ENCODE results near the gene SPEG. TPM values are rescaled to one million over a fixed set of nuclear protein-coding genes. Genes with fewer than 3 reads are reported as not detected.

The SPEG gene
- total and polyA plus RNA-seq, 2 of the 8 experiments (the other 6 are each of a cell fraction or from before 2014, with no cell fraction given): 19.9 to 32.0 TPM

DNA sequence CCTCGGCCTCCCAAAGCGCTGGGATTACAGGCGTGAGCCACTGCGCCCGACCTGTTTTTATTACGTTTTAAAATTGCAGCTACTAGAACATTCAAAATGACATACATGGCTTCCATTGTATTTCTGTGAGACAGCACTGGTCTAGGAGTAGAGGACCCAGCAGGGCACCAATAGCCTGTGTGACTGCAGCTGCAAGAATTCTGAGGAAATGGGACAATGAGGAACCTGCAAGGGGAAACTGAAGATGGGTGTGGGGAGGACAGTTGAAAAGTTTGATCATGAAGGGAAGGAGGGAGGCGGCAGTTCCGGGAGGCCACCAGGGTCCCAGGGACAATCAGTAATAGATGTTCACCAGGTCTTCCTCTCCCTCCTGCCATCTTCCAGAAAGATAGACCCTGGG, 33.0 kb upstream of the SPEG start:
- H2BK12ac ChIP-seq (ENCODE audit: low read depth, low read length): no peak overlapping the region
- DNase-seq (ENCODE audit: low read depth in 1 of 2, low spot score in 2 of 2) (no peak), FAIRE-seq (no peak)
- H2BK15ac ChIP-seq (ENCODE audit: low read length): no peak overlapping the region
- no peak overlapping the region for H3K27ac ChIP-seq (ENCODE audit: low read depth, low read length)
- H3K23me2 ChIP-seq (ENCODE audit: low read depth, low read length): no peaks in the 10 kb centered on the region
- no peak overlapping the region for H4K91ac ChIP-seq (replicated peaks; ENCODE audit: insufficient read length, low read length)
- no peaks in the 10 kb centered on the region for H3K36me3 ChIP-seq (ENCODE audit: control insufficient read depth in 2 of 4, insufficient read depth in 4 of 4, low read length in 3 of 4)
- H3K56ac ChIP-seq (replicated peaks; ENCODE audit: insufficient read length, low read depth, low read length): no peak overlapping the region
- no peak overlapping the region for H2AFZ ChIP-seq (ENCODE audit: low read length)
- WGBS, 2 experiments (ENCODE audit: extremely low coverage in 1 of 2, insufficient coverage in 1 of 2, insufficient read length in 1 of 2, insufficient replicate concordance in 2 of 2, low coverage in 1 of 2, low lambda C conversion rate in 2 of 2, missing lambda C conversion rate in 1 of 2): 89% methylated on average over 8 of the region's 8 CpGs; no CpG with 5 or more reads in 1 of the 2 experiments
- no peak for TF ChIP-seq CEBPB (IDR thresholded peaks at IDR 0.05; ENCODE audit: low read depth, low read length)
- TF ChIP-seq, protein P1, sequence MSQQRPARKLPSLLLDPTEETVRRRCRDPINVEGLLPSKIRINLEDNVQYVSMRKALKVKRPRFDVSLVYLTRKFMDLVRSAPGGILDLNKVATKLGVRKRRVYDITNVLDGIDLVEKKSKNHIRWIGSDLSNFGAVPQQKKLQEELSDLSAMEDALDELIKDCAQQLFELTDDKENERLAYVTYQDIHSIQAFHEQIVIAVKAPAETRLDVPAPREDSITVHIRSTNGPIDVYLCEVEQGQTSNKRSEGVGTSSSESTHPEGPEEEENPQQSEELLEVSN (IDR thresholded peaks at IDR 0.05): no peak
- TF ChIP-seq, protein P2, sequence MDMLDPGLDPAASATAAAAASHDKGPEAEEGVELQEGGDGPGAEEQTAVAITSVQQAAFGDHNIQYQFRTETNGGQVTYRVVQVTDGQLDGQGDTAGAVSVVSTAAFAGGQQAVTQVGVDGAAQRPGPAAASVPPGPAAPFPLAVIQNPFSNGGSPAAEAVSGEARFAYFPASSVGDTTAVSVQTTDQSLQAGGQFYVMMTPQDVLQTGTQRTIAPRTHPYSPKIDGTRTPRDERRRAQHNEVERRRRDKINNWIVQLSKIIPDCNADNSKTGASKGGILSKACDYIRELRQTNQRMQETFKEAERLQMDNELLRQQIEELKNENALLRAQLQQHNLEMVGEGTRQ (IDR thresholded peaks at IDR 0.05; ENCODE audit: low read length): no peak
- no peak for TF ChIP-seq TCF12 (IDR thresholded peaks at IDR 0.05; ENCODE audit: low read depth, low read length)
- TF ChIP-seq CTBP2 (IDR thresholded peaks at IDR 0.05; ENCODE audit: borderline replicate concordance, insufficient read depth, insufficient read length, low read length): no peak
- TF ChIP-seq KDM4A (IDR thresholded peaks at IDR 0.05; ENCODE audit: low read depth, low read length, severe bottlenecking): no peak
- TF ChIP-seq SIN3A (conservative IDR thresholded peaks at IDR 0.05 in 1 of 2, IDR thresholded peaks at IDR 0.05 in 1 of 2; ENCODE audit: low read depth in 1 of 2, low read length in 2 of 2): no peak
- no peak for TF ChIP-seq POLR2AphosphoS5 (IDR thresholded peaks at IDR 0.05; ENCODE audit: low read depth, low read length)
- TF ChIP-seq CBX8 (IDR thresholded peaks at IDR 0.05; ENCODE audit: borderline replicate concordance, low read depth, low read length): no peak
- TF ChIP-seq, protein P3, sequence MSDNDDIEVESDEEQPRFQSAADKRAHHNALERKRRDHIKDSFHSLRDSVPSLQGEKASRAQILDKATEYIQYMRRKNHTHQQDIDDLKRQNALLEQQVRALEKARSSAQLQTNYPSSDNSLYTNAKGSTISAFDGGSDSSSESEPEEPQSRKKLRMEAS (IDR thresholded peaks at IDR 0.05): no peak
- no peaks in the 10 kb centered on the region for H4K20me1 ChIP-seq (replicated peaks in 1 of 2; ENCODE audit: control insufficient read depth in 1 of 2, insufficient read depth in 2 of 2, low read length in 2 of 2)
- H3K79me2 ChIP-seq (ENCODE audit: control insufficient read depth in 1 of 2, insufficient read depth in 2 of 2, low read length in 2 of 2): no peaks in the 10 kb centered on the region
- no peak overlapping the region for H2AK5ac ChIP-seq (ENCODE audit: low read depth, low read length)
- ChIA-PET POLR2A (ENCODE audit: partially characterized antibody) (interaction anchor here (0.7 to 3.7 kb wide), 4 partner anchors 23 to 128 kb away, joined by 3 to 30 read pairs (median 4); partner anchors contain the start of gene SPEG), CTCF (ENCODE audit: partially characterized antibody) (interaction anchor here (0.8 to 13.0 kb wide), 21 partner anchors 11 to 152 kb away, joined by 3 to 407 read pairs (median 40); partner anchors contain the start of genes DES, DNPEP, GMPPA and SPEG)
- no peak overlapping the region for H2BK5ac ChIP-seq (ENCODE audit: low read depth, low read length)
- no peak overlapping the region for H3K4me2 ChIP-seq (ENCODE audit: insufficient read depth in 1 of 2, low read depth in 2 of 2, low read length in 2 of 2)
- no peak overlapping the region for H2BK20ac ChIP-seq (ENCODE audit: low read length)
- peaks cover 3 to 22% (median 8%) of the 10 kb centered on the region in 4 experiments for H3K4me1 ChIP-seq (replicated peaks in 1 of 4; ENCODE audit: control insufficient read depth in 3 of 4, insufficient read depth in 4 of 4, low read length in 3 of 4)
- H3K9ac ChIP-seq (replicated peaks in 1 of 4; ENCODE audit: extremely low read depth in 1 of 4, low read depth in 3 of 4, low read length in 3 of 4): no peak overlapping the region
- H2BK120ac ChIP-seq (replicated peaks; ENCODE audit: low read depth, low read length): no peak overlapping the region
- H3K9me3 ChIP-seq (ENCODE audit: insufficient read depth in 2 of 2, low read depth in 1 of 2, low read length in 1 of 2): no peaks in the 10 kb centered on the region
- no peak overlapping the region for H3K4ac ChIP-seq (replicated peaks; ENCODE audit: insufficient read length, low read depth, low read length)
- no peak overlapping the region for H3K23ac ChIP-seq (ENCODE audit: insufficient read length)
- H3K4me3 ChIP-seq (ENCODE audit: extremely low read depth in 1 of 4, insufficient read depth in 2 of 4, low read depth in 3 of 4, low read length in 4 of 4): no peak overlapping the region
- no peak overlapping the region for H4K5ac ChIP-seq (ENCODE audit: insufficient read length, low read depth, low read length)
- H3K18ac ChIP-seq (ENCODE audit: extremely low read depth, low read length): no peak overlapping the region
- no peak overlapping the region; the same call in 1 of the 2 replicates for H4K8ac ChIP-seq (ENCODE audit: extremely low read depth, insufficient read depth, low read length)
- H3K79me1 ChIP-seq (ENCODE audit: low read depth, low read length): no peaks in the 10 kb centered on the region
- peaks cover 0 to 2% (median 0%) of the 10 kb centered on the region in 4 experiments; a peak in 1 of 7 replicates for H3K27me3 ChIP-seq (replicated peaks in 1 of 4; ENCODE audit: control insufficient read depth in 3 of 4, extremely low read depth in 1 of 4, insufficient read depth in 3 of 4, low read length in 3 of 4)
- H3K14ac ChIP-seq (ENCODE audit: insufficient read length): no peak overlapping the region
